Gastrocnemius medialis (tissue), 4 donors: ENCODE data around the gene RAB7A.

Experiments used
- CTCF ChIP-seq, 5 experiments: fragments of 450-650 bp in 3 of 5; fragments of 200-600 bp in 2 of 5; sonication (generic) in 2 of 5; IDR thresholded peaks in 4 of 5; conservative IDR thresholded peaks in 1 of 5; 1 replicate in 4 of 5; 2 replicates in 1 of 5; pipeline ENCODE4 v1.5.1; 2016 to 2019; ENCODE audit warnings: antibody characterized with exemption in 5 of 5, mild to moderate bottlenecking in 3 of 5, moderate library complexity in 3 of 5
- POLR2A ChIP-seq, 2 donors: fragments of 450-650 bp; IDR thresholded peaks; one replicate each; pipeline ENCODE4 v1.6.1; 2017; ENCODE audit warnings: antibody characterized with exemption in 2 of 2, mild to moderate bottlenecking in 2 of 2, moderate library complexity in 2 of 2

DNA sequence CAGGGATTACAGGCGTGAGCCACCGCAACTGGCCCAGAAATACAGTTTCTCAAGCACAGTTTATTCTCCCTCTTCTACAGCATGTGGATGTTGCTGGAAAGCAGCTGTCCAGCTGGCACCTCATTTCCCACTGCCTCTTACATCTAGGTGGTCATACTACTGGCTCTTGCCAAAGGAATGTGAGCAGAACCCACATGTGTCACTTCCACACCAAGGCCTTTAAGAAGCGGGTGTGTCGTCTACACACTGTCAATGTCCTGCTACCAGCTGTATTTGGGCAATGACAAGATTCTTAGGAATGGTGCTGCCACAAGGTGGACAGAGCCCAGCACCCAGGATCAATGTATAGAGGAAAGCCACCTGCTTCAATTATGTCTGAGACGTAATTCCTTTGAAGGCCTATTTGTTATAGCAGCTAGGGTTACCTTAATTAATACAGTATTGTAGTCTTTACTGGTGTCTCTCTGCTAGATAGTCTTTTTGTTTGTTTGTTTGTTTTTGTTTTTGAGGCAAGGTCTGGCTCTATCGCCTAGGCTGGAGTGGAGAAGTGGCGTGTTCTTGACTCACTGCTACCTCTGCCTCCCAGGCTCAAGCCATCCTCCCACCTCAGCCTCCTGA is 15.1 kb upstream of the RAB7A start:
- TF ChIP-seq CTCF (IDR thresholded peaks at IDR 0.05 in 4 of 5, conservative IDR thresholded peaks at IDR 0.05 in 1 of 5) (no peak), POLR2A (IDR thresholded peaks at IDR 0.05) (no peak)
